AG04449 (cell line): Measurements from ENCODE around the gene KIF1B.

Source experiments
- CTCF ChIA-PET: fragments of 350-600 bp; formaldehyde crosslinking; extraction: SDS; loops from one replicate; lab custom pipeline; 2021; ENCODE audit warnings: antibody characterized with exemption; lab: Yijun Ruan, JAX
- POLR2A ChIA-PET: fragments of 400-600, 350-600 bp; formaldehyde crosslinking; extraction: SDS; loops from one replicate; lab custom pipeline; 2020; ENCODE audit warnings: antibody characterized with exemption, inconsistent platforms; lab: Yijun Ruan, JAX
- DNase-seq: peaks from one replicate; pipeline ENCODE4 v3.0.0-alpha.2; 2010; ENCODE audit warnings: low read depth, low spot score
- H3K4me3 ChIP-seq: 2 replicates; pipeline ENCODE4 v1.5.1; 2011; ENCODE audit warnings: low read depth, mild to moderate bottlenecking, control low read depth, low read length
- CTCF ChIP-seq: IDR thresholded peaks from one replicate; pipeline ENCODE4 v1.5.1; 2011; ENCODE audit warnings: mild to moderate bottlenecking, moderate library complexity, low read length, control low read depth, inconsistent platforms; ENCODE audit not compliant: insufficient read depth; ENCODE audit errors: missing control alignments

The KIF1B gene

DNA sequence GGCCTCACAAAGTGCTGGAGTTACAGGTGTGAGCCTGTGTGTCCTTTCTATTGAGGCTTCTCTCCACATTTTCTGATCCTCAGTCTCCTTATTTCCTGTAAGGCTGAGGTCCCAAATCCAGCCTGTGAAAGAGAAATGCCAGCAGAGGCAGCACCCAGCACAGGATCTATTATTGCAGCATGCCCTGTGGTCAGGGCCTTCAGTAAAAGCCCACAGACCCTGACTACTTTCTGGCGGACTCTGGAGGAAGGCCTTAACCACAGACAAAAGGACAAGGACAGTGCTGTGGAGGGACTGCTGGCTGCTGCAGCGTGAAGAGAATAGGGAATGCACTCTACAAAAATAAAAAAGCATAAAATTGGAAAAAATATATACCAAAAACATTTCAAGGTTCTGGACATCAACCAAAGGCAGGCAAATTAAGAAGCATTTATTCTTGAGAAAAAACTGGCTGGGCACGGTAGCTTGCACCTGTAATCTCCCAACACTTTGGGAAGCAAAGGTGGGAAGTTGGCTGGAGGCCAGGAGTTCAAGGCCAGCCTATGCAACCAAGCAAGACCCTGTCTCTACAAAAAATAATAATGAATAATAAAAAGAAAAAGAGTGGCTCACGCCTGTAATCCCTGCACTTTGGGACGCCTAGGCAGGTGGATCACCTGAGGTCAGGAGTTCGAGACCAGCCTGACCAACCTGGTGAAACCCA is 179.1 kb downstream of the KIF1B start:
- no peak for TF ChIP-seq CTCF
- DNase-seq, result no peak
- ChIA-PET POLR2A (no interaction called here), CTCF (interaction anchor here (2.6 to 5.8 kb wide), 3 partner anchors 10 to 40 kb away, joined by 24 to 47 read pairs (median 34); partner anchors contain the start of genes CENPS and PGD)
- no peak overlapping the region for H3K4me3 ChIP-seq

- no peak for DNase-seq
Observed at GRCh38 chr1:10396870-10397269, 186.5 kb downstream of the KIF1B start.

GRCh38 chr1:10398278-10398733 is 187.9 kb downstream of the KIF1B start:
- CTCF ChIA-PET, result interaction anchor here (2.0 to 3.9 kb wide), 2 partner anchors 10 to 18 kb away, joined by 11 to 24 read pairs; no protein-coding TSS in a partner anchor
- no peak for TF ChIP-seq CTCF
- H3K4me3 ChIP-seq, result peak overlapping the region; percentile 87
- no peak for DNase-seq
- POLR2A ChIA-PET, result interaction anchor here (0.6 to 2.7 kb wide), 5 partner anchors 10 to 138 kb away, joined by 3 to 23 read pairs (median 3); no protein-coding TSS in a partner anchor

More at GRCh38 chr1:10396870-10397269, 186.5 kb downstream of the KIF1B start:
- TF ChIP-seq CTCF, result no peak
- POLR2A ChIA-PET, result no interaction called here
- no peak overlapping the region for H3K4me3 ChIP-seq
- CTCF ChIA-PET, result interaction anchor here (1.0 to 1.7 kb wide), 2 partner anchors 9 to 33 kb away, joined by 3 to 9 read pairs; partner anchors contain the start of gene CENPS

DNA sequence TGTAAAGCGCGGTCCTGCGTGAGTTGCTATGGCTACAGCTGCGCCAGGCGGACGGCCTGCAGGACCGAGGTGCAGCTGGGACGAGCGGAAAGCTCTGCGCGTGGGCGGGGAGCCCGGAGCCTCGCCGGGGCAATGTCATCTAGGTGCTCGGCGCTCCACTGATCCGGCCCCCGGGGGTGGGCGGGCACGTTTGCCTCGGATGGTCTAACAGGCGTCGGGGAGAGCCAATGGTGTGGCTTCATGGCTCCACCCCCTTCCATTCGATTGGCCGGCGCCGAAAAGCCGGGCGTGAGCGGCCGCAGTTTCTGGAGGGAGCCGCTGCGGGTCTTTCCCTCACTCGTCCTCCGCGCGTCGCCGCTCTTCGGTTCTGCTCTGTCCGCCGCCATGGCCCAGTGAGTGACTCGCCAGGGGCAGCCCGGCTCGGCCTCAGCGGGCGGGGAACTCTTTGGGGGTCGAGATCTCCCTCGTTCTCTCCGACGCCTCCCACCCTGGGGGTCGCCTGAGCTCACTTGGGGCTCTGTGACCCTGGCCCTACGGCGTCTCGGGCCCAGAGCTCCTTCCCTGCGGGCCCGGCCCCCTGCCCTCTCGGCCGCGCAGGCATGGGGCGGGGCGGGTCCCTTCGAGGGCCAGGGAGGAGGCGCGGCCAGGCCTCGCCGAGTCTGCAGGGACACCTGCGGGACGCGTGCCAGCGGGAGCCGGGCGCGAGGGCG is 188.5 kb downstream of the KIF1B start, which contains the start of gene PGD:
Gene PGD (plus strand): TSS at position 331 of the 710 bp plus-strand sequence. CDS start 54 bp downstream, at position 385.
- peak within 1 kb of the TSS; percentile 90 for H3K4me3 ChIP-seq
- peak; percentile 85 for DNase-seq
- CTCF ChIA-PET, result interaction anchor here (0.6 to 4.6 kb wide), 7 partner anchors 10 to 95 kb away, joined by 3 to 25 read pairs (median 7); partner anchors contain the start of gene CENPS
- TF ChIP-seq CTCF, result peak; percentile 2
- POLR2A ChIA-PET, result interaction anchor here (0.6 to 2.7 kb wide), 5 partner anchors 11 to 137 kb away, joined by 3 to 23 read pairs (median 3); no protein-coding TSS in a partner anchor

DNA sequence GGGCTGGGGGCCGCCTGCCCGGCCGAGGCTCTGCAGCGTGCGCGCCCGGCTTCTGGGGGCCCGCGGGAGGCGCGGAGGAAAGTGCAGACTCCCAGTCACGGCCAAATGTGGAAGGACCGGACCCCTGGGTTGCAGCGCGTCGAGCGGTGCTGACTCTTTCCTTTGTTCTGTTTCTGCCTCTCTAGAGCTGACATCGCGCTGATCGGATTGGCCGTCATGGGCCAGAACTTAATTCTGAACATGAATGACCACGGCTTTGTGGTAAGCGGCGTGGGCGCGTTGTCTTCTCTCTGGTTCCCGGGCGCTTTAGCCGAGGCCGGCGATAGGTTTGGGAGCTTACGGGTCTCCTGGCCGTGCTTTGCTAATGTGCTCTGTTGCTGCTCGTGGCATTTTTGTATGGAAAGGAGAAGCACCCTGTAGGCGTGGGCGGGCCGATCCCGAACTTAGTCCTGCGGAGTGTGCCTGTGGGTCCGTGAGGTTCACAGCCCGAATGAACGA is 189.1 kb downstream of the KIF1B start:
- DNase-seq, result no peak
- CTCF ChIA-PET, result interaction anchor here (1.1 to 4.6 kb wide), 8 partner anchors 9 to 95 kb away, joined by 3 to 25 read pairs (median 9); partner anchors contain the start of gene CENPS
- no peak for TF ChIP-seq CTCF
- H3K4me3 ChIP-seq, result peak overlapping the region; percentile 90
- POLR2A ChIA-PET, result interaction anchor here (1.0 to 2.7 kb wide), 4 partner anchors 12 to 52 kb away, joined by 3 to 23 read pairs (median 3); no protein-coding TSS in a partner anchor
